Measurements from ENCODE around the gene MRPL4. TPM values are rescaled to one million over a fixed set of nuclear protein-coding genes. Genes with fewer than 3 reads are reported as not detected.

Gene MRPL4
- total RNA-seq, 2 experiments from 2014 or later = 44.6 to 47.3 TPM

- Mint-ChIP-seq H3K4me1 (ENCODE audit: low read depth) (peaks cover 29% of the 10 kb centered on the region), H3K9me3 (no peaks in the 10 kb centered on the region), H3K4me3 (peak within 1 kb of the TSS; percentile 92), H3K27me3 (no peaks in the 10 kb centered on the region), H3K27ac (peak within 1 kb of the TSS; percentile 92), H3K36me3 (ENCODE audit: low read depth) (no peaks in the 10 kb centered on the region)
- Histone ChIP-seq H3K4me3 (ENCODE audit: low read length) (peak within 1 kb of the TSS; percentile 96), H3K27ac (ENCODE audit: low read depth in 1 of 2, low read length in 2 of 2) (peak within 1 kb of the TSS; percentile 86 to 90), H3K27me3 (ENCODE audit: control insufficient read depth in 1 of 2, insufficient read depth in 2 of 2, low read length in 2 of 2) (no peaks in the 10 kb centered on the region), H3K9me3 (ENCODE audit: control insufficient read depth in 1 of 2, insufficient read depth in 1 of 2, low read length in 2 of 2) (no peaks in the 10 kb centered on the region), H3K4me1 (ENCODE audit: insufficient read depth, low read length) (peaks cover 57% of the 10 kb centered on the region), H3K36me3 (ENCODE audit: insufficient read depth, low read length) (no peaks in the 10 kb centered on the region)
- ChIA-PET POLR2A (interaction anchor here (0.7 to 0.9 kb wide), 3 partner anchors 21 to 149 kb away, joined by 3 to 6 read pairs (median 3); partner anchors contain the start of genes MRPL4 and TYK2), CTCF (interaction anchor here (1.0 kb wide), 1 partner anchor 10 kb away, joined by 3 read pairs; no protein-coding TSS in a partner anchor)
- intact Hi-C loops (cut with DNase I, micrococcal nuclease) = loop anchor here (5.0 kb wide), 1 partner anchor 34 kb away; no protein-coding TSS in a partner anchor
- no peak for TF ChIP-seq CTCF (IDR thresholded peaks at IDR 0.05)
- peak; percentile 37 to 91 (median 68) for DNase-seq
- ATAC-seq (ENCODE audit: poor library complexity) = peak; percentile 59
These were observed 21.0 kb upstream of the MRPL4 start, which contains the start of gene S1PR2 for GRCh38 chr19:10230861-10231611. Gene S1PR2, minus strand, starts transcription at chr19:10231331. Its CDS starts 6,426 bp downstream, at chr19:10224905.

- Histone ChIP-seq H3K27me3 (ENCODE audit: control insufficient read depth in 1 of 2, insufficient read depth in 2 of 2, low read length in 2 of 2) (no peaks in the 10 kb centered on the region), H3K36me3 (ENCODE audit: insufficient read depth, low read length) (no peaks in the 10 kb centered on the region), H3K4me1 (ENCODE audit: insufficient read depth, low read length) (peaks cover 64% of the 10 kb centered on the region), H3K9me3 (ENCODE audit: control insufficient read depth in 1 of 2, insufficient read depth in 1 of 2, low read length in 2 of 2) (no peaks in the 10 kb centered on the region), H3K4me3 (ENCODE audit: low read length) (peak overlapping the region; percentile 96), H3K27ac (ENCODE audit: low read depth in 1 of 2, low read length in 2 of 2) (peak overlapping the region; percentile 86 to 90)
- Mint-ChIP-seq H3K36me3 (ENCODE audit: low read depth) (no peaks in the 10 kb centered on the region), H3K27ac (peak overlapping the region; percentile 92), H3K9me3 (no peaks in the 10 kb centered on the region), H3K27me3 (no peaks in the 10 kb centered on the region), H3K4me3 (peak overlapping the region; percentile 90), H3K4me1 (ENCODE audit: low read depth) (peaks cover 31% of the 10 kb centered on the region)
- no peak for TF ChIP-seq CTCF (IDR thresholded peaks at IDR 0.05)
- ATAC-seq (ENCODE audit: poor library complexity) (no peak), DNase-seq (no peak)
- POLR2A ChIA-PET = interaction anchor here (0.7 to 0.9 kb wide), 2 partner anchors 20 to 127 kb away, joined by 3 to 6 read pairs; partner anchors contain the start of gene MRPL4
- intact Hi-C loops (cut with DNase I, micrococcal nuclease) = loop anchor here (5.0 kb wide), 1 partner anchor 34 kb away; no protein-coding TSS in a partner anchor
- CTCF ChIA-PET = interaction anchor here (0.9 kb wide), 1 partner anchor 27 kb away, joined by 3 read pairs; no protein-coding TSS in a partner anchor
These were observed 20.3 kb upstream of the MRPL4 start for GRCh38 chr19:10231612-10232228.

GRCh38 chr19:10233946-10234345 lies 18.1 kb upstream of the MRPL4 start:
- H3K4me1 Mint-ChIP-seq (ENCODE audit: low read depth) = peaks cover 30% of the 10 kb centered on the region
- TF ChIP-seq CTCF (IDR thresholded peaks at IDR 0.05) = no peak
- no peaks in the 10 kb centered on the region for H3K27me3 ChIP-seq (ENCODE audit: control insufficient read depth in 1 of 2, insufficient read depth in 2 of 2, low read length in 2 of 2)
- no peaks in the 10 kb centered on the region for H3K36me3 ChIP-seq (ENCODE audit: insufficient read depth, low read length)
- H3K4me3 Mint-ChIP-seq = no peak overlapping the region
- ChIA-PET POLR2A (interaction anchor here (0.6 kb wide), 1 partner anchor 137 kb away, joined by 3 read pairs; no protein-coding TSS in a partner anchor), CTCF (interaction anchor here (2.0 kb wide), 1 partner anchor 16 kb away, joined by 12 read pairs; no protein-coding TSS in a partner anchor)
- H3K27ac Mint-ChIP-seq = peak overlapping the region; percentile 24
- intact Hi-C loops (cut with DNase I, micrococcal nuclease) = loop anchor here (5.0 kb wide), 1 partner anchor 37 kb away; no protein-coding TSS in a partner anchor
- H3K27ac ChIP-seq (ENCODE audit: low read depth in 1 of 2, low read length in 2 of 2) = no peak overlapping the region
- H3K4me3 ChIP-seq (ENCODE audit: low read length) = no peak overlapping the region
- peaks cover 56% of the 10 kb centered on the region for H3K4me1 ChIP-seq (ENCODE audit: insufficient read depth, low read length)
- no peaks in the 10 kb centered on the region for H3K9me3 ChIP-seq (ENCODE audit: control insufficient read depth in 1 of 2, insufficient read depth in 1 of 2, low read length in 2 of 2)
- ATAC-seq (ENCODE audit: poor library complexity) (no peak), DNase-seq (no peak)
- no peaks in the 10 kb centered on the region for H3K9me3 Mint-ChIP-seq
- H3K36me3 Mint-ChIP-seq (ENCODE audit: low read depth) = no peaks in the 10 kb centered on the region
- H3K27me3 Mint-ChIP-seq = no peaks in the 10 kb centered on the region
